Neural progenitor cell (in vitro differentiated cells): ENCODE data around the gene LMBRD1. TPM values are rescaled to one million over a fixed set of nuclear protein-coding genes. Genes with fewer than 3 reads are reported as not detected.

Source experiments
- DNase-seq: peaks from one replicate; pipeline ENCODE4 v3.0.0-alpha.2; 2016; ENCODE audit warnings: low spot score
- H2AFZ ChIP-seq: fragments of 200-600 bp; sonication (generic); replicated peaks from 2 replicates; pipeline ENCODE4 v1.6.1; 2016; ENCODE audit warnings: antibody characterized with exemption
- H3F3A ChIP-seq: fragments of 200-600 bp; sonication (generic); 2 replicates; pipeline ENCODE4 v1.6.1; 2016; ENCODE audit warnings: antibody characterized with exemption, low read depth
- H3K27ac ChIP-seq: fragments of 200-600 bp; sonication (generic); 2 replicates; pipeline ENCODE4 v1.5.1; 2016; ENCODE audit warnings: mild to moderate bottlenecking
- H3K27me3 ChIP-seq: fragments of 200-600 bp; sonication (generic); 2 replicates; pipeline ENCODE4 v1.6.1; 2016; ENCODE audit warnings: mild to moderate bottlenecking, moderate library complexity
- H3K36me3 ChIP-seq: fragments of 200-600 bp; sonication (generic); 2 replicates; pipeline ENCODE4 v1.5.1; 2016
- H3K4me1 ChIP-seq: fragments of 200-600 bp; sonication (generic); 2 replicates; pipeline ENCODE4 v1.6.1; 2016; ENCODE audit warnings: mixed run types
- H3K4me2 ChIP-seq: fragments of 200-600 bp; sonication (generic); 2 replicates; pipeline ENCODE4 v1.6.1; 2016
- H3K4me3 ChIP-seq: fragments of 200-600 bp; sonication (generic); 2 replicates; pipeline ENCODE4 v1.5.1; 2016
- H3K79me2 ChIP-seq: fragments of 200-600 bp; sonication (generic); 2 replicates; pipeline ENCODE4 v1.6.1; 2016; ENCODE audit warnings: low read depth
- H3K9ac ChIP-seq: fragments of 200-600 bp; sonication (generic); 2 replicates; pipeline ENCODE4 v1.6.1; 2016
- H3K9me3 ChIP-seq: fragments of 200-600 bp; sonication (generic); 2 replicates; pipeline ENCODE4 v1.5.1; 2016; ENCODE audit warnings: low read depth
- H4K20me1 ChIP-seq: fragments of 200-600 bp; sonication (generic); 2 replicates; pipeline ENCODE4 v1.6.1; 2016; ENCODE audit warnings: low read depth
- H3K27ac Mint-ChIP-seq: 3 replicates; pipeline ENCODE4 v1.8.0; 2021; ENCODE audit warnings: mixed read lengths
- H3K27me3 Mint-ChIP-seq: 2 replicates; pipeline ENCODE4 v1.8.0; 2022; ENCODE audit warnings: low read depth, mild to moderate bottlenecking, inconsistent platforms, moderate library complexity, mixed read lengths; ENCODE audit not compliant: insufficient read depth
- H3K36me3 Mint-ChIP-seq: 3 replicates; pipeline ENCODE4 v1.8.0; 2021; ENCODE audit warnings: mixed read lengths
- H3K4me1 Mint-ChIP-seq: 3 replicates; pipeline ENCODE4 v1.8.0; 2021; ENCODE audit warnings: mixed read lengths
- H3K4me3 Mint-ChIP-seq: 3 replicates; pipeline ENCODE4 v1.8.0; 2021; ENCODE audit warnings: mild to moderate bottlenecking, moderate library complexity, mixed read lengths
- H3K9me3 Mint-ChIP-seq: 3 replicates; pipeline ENCODE4 v1.8.0; 2020; ENCODE audit warnings: mixed read lengths
- CTCF ChIP-seq: fragments of 200-600 bp; sonication (generic); IDR thresholded peaks from 2 replicates; pipeline ENCODE4 v1.5.1; 2017; ENCODE audit warnings: antibody characterized with exemption, mild to moderate bottlenecking
- EZH2 ChIP-seq: fragments of 200-600 bp; sonication (generic); IDR thresholded peaks from 2 replicates; pipeline ENCODE4 v1.6.1; 2017; ENCODE audit warnings: antibody characterized with exemption, mild to moderate bottlenecking, moderate library complexity
- EZH2phosphoT487 ChIP-seq: fragments of 200-600 bp; sonication (generic); IDR thresholded peaks from 2 replicates; pipeline ENCODE4 v1.6.1; 2017; ENCODE audit warnings: antibody characterized with exemption
- total RNA-seq: library from RNA; depleted of rRNA; stranded (reverse); fragments of >200 nt; gene quantifications from 2 replicates; pipeline ENCODE4 v1.2.3, GENCODE V29; 2015; ENCODE audit warnings: low replicate concordance

Gene LMBRD1
- total RNA-seq, 1 donor from 2014 or later = 41.1 TPM

- no peak overlapping the region for H3K4me2 ChIP-seq
- H3K27me3 ChIP-seq = no peaks in the 10 kb centered on the region
- H4K20me1 ChIP-seq = no peaks in the 10 kb centered on the region
- H3K27me3 Mint-ChIP-seq = no peaks in the 10 kb centered on the region
- no peak overlapping the region for H3K27ac Mint-ChIP-seq
- no peak overlapping the region for H3K27ac ChIP-seq
- H3K4me1 Mint-ChIP-seq = no peaks in the 10 kb centered on the region
- H3K4me1 ChIP-seq = no peaks in the 10 kb centered on the region
- peaks cover 4% of the 10 kb centered on the region for H3K9me3 Mint-ChIP-seq
- H3K36me3 Mint-ChIP-seq = peaks cover 13% of the 10 kb centered on the region
- no peak for DNase-seq
- H3K9ac ChIP-seq = no peak overlapping the region
- H3K36me3 ChIP-seq = no peaks in the 10 kb centered on the region
- no peak overlapping the region for H3K4me3 Mint-ChIP-seq
- no peaks in the 10 kb centered on the region for H3K9me3 ChIP-seq
- no peaks in the 10 kb centered on the region for H3K79me2 ChIP-seq
- TF ChIP-seq CTCF (no peak), EZH2phosphoT487 (no peak), EZH2 (no peak)
- no peak overlapping the region for H2AFZ ChIP-seq
- H3F3A ChIP-seq = no peaks in the 10 kb centered on the region
- no peak overlapping the region for H3K4me3 ChIP-seq
Measured at GRCh38 chr6:69771158-69771906, 25.5 kb downstream of the LMBRD1 start.

- Mint-ChIP-seq H3K9me3 (peaks cover 4% of the 10 kb centered on the region), H3K36me3 (peaks cover 13% of the 10 kb centered on the region), H3K4me3 (no peak overlapping the region), H3K27me3 (no peaks in the 10 kb centered on the region), H3K27ac (no peak overlapping the region), H3K4me1 (no peaks in the 10 kb centered on the region)
- H3K9me3 ChIP-seq = no peaks in the 10 kb centered on the region
- no peaks in the 10 kb centered on the region for H3K79me2 ChIP-seq
- no peaks in the 10 kb centered on the region for H3K27me3 ChIP-seq
- H3K4me2 ChIP-seq = no peak overlapping the region
- no peak for TF ChIP-seq EZH2
- no peak for TF ChIP-seq EZH2phosphoT487
- peak; percentile 38 for TF ChIP-seq CTCF
- H3F3A ChIP-seq = no peaks in the 10 kb centered on the region
- H3K36me3 ChIP-seq = no peaks in the 10 kb centered on the region
- H2AFZ ChIP-seq = no peak overlapping the region
- H3K9ac ChIP-seq = no peak overlapping the region
- H3K27ac ChIP-seq = no peak overlapping the region
- no peaks in the 10 kb centered on the region for H3K4me1 ChIP-seq
- no peaks in the 10 kb centered on the region for H4K20me1 ChIP-seq
- no peak for DNase-seq
- no peak overlapping the region for H3K4me3 ChIP-seq
Measured at GRCh38 chr6:69768664-69769063, 28.1 kb downstream of the LMBRD1 start.

GRCh38 chr6:69763763-69764162 is 33.0 kb downstream of the LMBRD1 start:
- Histone ChIP-seq H3K79me2 (peaks cover 4% of the 10 kb centered on the region), H3F3A (no peaks in the 10 kb centered on the region), H3K27ac (no peak overlapping the region), H3K9ac (no peak overlapping the region), H2AFZ (no peak overlapping the region), H3K4me3 (no peak overlapping the region), H3K4me1 (no peaks in the 10 kb centered on the region), H4K20me1 (no peaks in the 10 kb centered on the region), H3K27me3 (no peaks in the 10 kb centered on the region), H3K4me2 (no peak overlapping the region), H3K36me3 (no peaks in the 10 kb centered on the region), H3K9me3 (no peaks in the 10 kb centered on the region)
- no peak overlapping the region for H3K27ac Mint-ChIP-seq
- no peaks in the 10 kb centered on the region for H3K9me3 Mint-ChIP-seq
- no peaks in the 10 kb centered on the region for H3K27me3 Mint-ChIP-seq
- peaks cover 3% of the 10 kb centered on the region for H3K36me3 Mint-ChIP-seq
- no peak overlapping the region for H3K4me3 Mint-ChIP-seq
- DNase-seq = no peak
- no peak for TF ChIP-seq EZH2
- TF ChIP-seq CTCF = no peak
- TF ChIP-seq EZH2phosphoT487 = no peak
- H3K4me1 Mint-ChIP-seq = no peaks in the 10 kb centered on the region
